Endothelial cell of umbilical vein (primary cell): ENCODE results near the gene MAP3K14. TPM values are rescaled to one million over a fixed set of nuclear protein-coding genes. Genes with fewer than 3 reads are reported as not detected.

Experiments
- BruUV-seq: library from RNA; stranded (reverse); fragments of 400-500 nt; replicated peaks from 2 replicates; lab custom pipeline; 2021; lab: Mats Ljungman, UMichigan
- CTCF ChIA-PET: fragments of 300-600, 350-600 bp; sonication (Branson Sonifier 250); formaldehyde crosslinking; loops from one replicate; lab custom pipeline; 2021; ENCODE audit warnings: antibody characterized with exemption, inconsistent platforms; lab: Charles Lee
- POLR2A ChIA-PET: fragments of 300-600, 350-600 bp; sonication (Branson Sonifier 250); formaldehyde crosslinking; loops from one replicate; lab custom pipeline; 2021; ENCODE audit warnings: antibody characterized with exemption, inconsistent platforms; lab: Charles Lee
- DNase-seq: peaks from one replicate; pipeline ENCODE4 v3.0.0-alpha.2; 2011; ENCODE audit warnings: low read depth, low spot score
- FAIRE-seq: peaks from 2 replicates; lab custom pipeline; 2011; peaks lifted over from hg19 to GRCh38; lab: Jason Lieb, UNC
- H2AFZ ChIP-seq: 2 replicates; pipeline ENCODE4 v1.6.0; 2012; ENCODE audit warnings: low read depth, low read length, control low read depth, inconsistent platforms
- H3K27ac ChIP-seq: 2 replicates; pipeline ENCODE4 v1.5.1; 2011; ENCODE audit warnings: low read depth, mild to moderate bottlenecking, control low read depth, low read length, moderate library complexity; ENCODE audit not compliant: insufficient read depth
- H3K27me3 ChIP-seq, 2 experiments: 2 replicates each; pipeline versions ENCODE4 v1.6.0 to v1.6.1; 2011; ENCODE audit warnings: low read length in 2 of 2, mixed read lengths in 1 of 2; ENCODE audit not compliant: control insufficient read depth in 2 of 2, insufficient read depth in 2 of 2
- H3K36me3 ChIP-seq, 2 experiments: 2 replicates in 1 of 2; 3 replicates in 1 of 2; pipeline ENCODE4 v1.5.1; 2011; ENCODE audit warnings: low read length in 2 of 2, mild to moderate bottlenecking in 1 of 2, moderate library complexity in 1 of 2; ENCODE audit not compliant: control insufficient read depth in 2 of 2, insufficient read depth in 2 of 2; ENCODE audit errors: extremely low read depth in 1 of 2
- H3K4me1 ChIP-seq: 3 replicates; pipeline ENCODE4 v1.5.1; 2011; ENCODE audit warnings: mild to moderate bottlenecking, low read length; ENCODE audit not compliant: control insufficient read depth, insufficient read depth; ENCODE audit errors: extremely low read depth
- H3K4me2 ChIP-seq: 2 replicates; pipeline ENCODE4 v1.6.1; 2011; ENCODE audit warnings: low read length, control low read depth, mixed read lengths; ENCODE audit not compliant: insufficient read depth
- H3K4me3 ChIP-seq, 3 experiments: fragments of 200-600 bp in 1 of 3; sonication (generic), shearing (Covaris generic) in 1 of 3; replicated peaks in 1 of 3; 2 replicates each; pipeline ENCODE4 v1.5.1; 2011 to 2016; ENCODE audit warnings: control low read depth in 3 of 3, low read length in 3 of 3, mild to moderate bottlenecking in 2 of 3, inconsistent platforms in 1 of 3, low read depth in 1 of 3, moderate library complexity in 1 of 3; ENCODE audit not compliant: insufficient read depth in 1 of 3
- H3K79me2 ChIP-seq: 2 replicates; pipeline ENCODE4 v1.6.0; 2012; ENCODE audit warnings: low read length, inconsistent platforms; ENCODE audit not compliant: control insufficient read depth, insufficient read depth
- H3K9ac ChIP-seq: replicated peaks from 2 replicates; pipeline ENCODE3; 2011; ENCODE audit warnings: low read length, control low read depth; ENCODE audit not compliant: insufficient read depth; ENCODE audit errors: extremely low read depth
- H3K9me1 ChIP-seq: replicated peaks from 3 replicates; pipeline ENCODE4 v1.6.0; 2011; ENCODE audit warnings: mild to moderate bottlenecking, low read length; ENCODE audit not compliant: control insufficient read depth, insufficient read depth; ENCODE audit errors: extremely low read depth
- H3K9me3 ChIP-seq: replicated peaks from 2 replicates; pipeline ENCODE4 v1.5.1; 2012; ENCODE audit warnings: low read length, inconsistent platforms; ENCODE audit not compliant: control insufficient read depth, insufficient read depth
- H4K20me1 ChIP-seq: replicated peaks from 2 replicates; pipeline ENCODE3; 2011; ENCODE audit warnings: mild to moderate bottlenecking, low read length; ENCODE audit not compliant: control insufficient read depth, insufficient read depth; ENCODE audit errors: extremely low read depth
- EZH2 ChIP-seq: IDR thresholded peaks from 2 replicates; pipeline ENCODE4 v1.6.1; 2012; ENCODE audit warnings: borderline replicate concordance, low read depth, mild to moderate bottlenecking, moderate library complexity, low read length, inconsistent platforms; ENCODE audit not compliant: severe bottlenecking
- FOS ChIP-seq: IDR thresholded peaks from 2 replicates; pipeline ENCODE4 v1.6.1; 2011; ENCODE audit warnings: mild to moderate bottlenecking, low read length, moderate library complexity, borderline replicate concordance; ENCODE audit not compliant: insufficient read depth
- GATA2 ChIP-seq: IDR thresholded peaks from 2 replicates; pipeline ENCODE4 v1.7.0; 2011; ENCODE audit warnings: low read depth, mild to moderate bottlenecking, moderate library complexity, mixed read lengths, low read length; ENCODE audit not compliant: insufficient read length, insufficient read depth
- JUN ChIP-seq: IDR thresholded peaks from 2 replicates; pipeline ENCODE4 v1.6.1; 2011; ENCODE audit warnings: borderline replicate concordance, low read depth; ENCODE audit not compliant: insufficient read length, insufficient read depth
- MYC ChIP-seq: IDR thresholded peaks from one replicate; pipeline ENCODE4 v1.6.1; 2011; ENCODE audit warnings: mild to moderate bottlenecking, low read depth, low read length
- POLR2A ChIP-seq: IDR thresholded peaks from 2 replicates; pipeline ENCODE4 v1.6.1; 2012; ENCODE audit warnings: low read depth, mild to moderate bottlenecking, control low read depth, low read length
- POLR2AphosphoS5 ChIP-seq: IDR thresholded peaks from 2 replicates; pipeline ENCODE4 v1.6.1; 2012; ENCODE audit warnings: low read depth, mild to moderate bottlenecking, control low read depth, low read length, moderate library complexity; ENCODE audit not compliant: insufficient read depth
- dilution Hi-C: fragments of 300-500 bp; cut with MboI; formaldehyde crosslinking; loops from one replicate; pipeline ENCODE4 v1.15.0; 2019; ENCODE audit warnings: low sequenced_read_pairs; ENCODE audit not compliant: extremely low pct_ligation_motif_present
- intact Hi-C: fragments of 100-400 bp; cut with micrococcal nuclease; formaldehyde crosslinking; loops from one replicate; pipeline ENCODE4 v1.10.0; 2022
- polyA plus RNA-seq, 4 experiments: library from polyadenylated mRNA; depleted of rRNA in 3 of 4; stranded (reverse) in 3 of 4; unstranded in 1 of 4; fragments of >200 nt; gene quantifications; 2 replicates each; pipeline versions ENCODE4 v1.2.1 to v1.2.3, GENCODE V29; 2011 to 2012; ENCODE audit warnings: missing spikeins in 1 of 4
- total RNA-seq: library from RNA; stranded (reverse); gene quantifications from 2 replicates; pipeline ENCODE4 v1.2.3, GENCODE V29; 2021
- TF ChIP-seq, protein P1 (sequence below): IDR thresholded peaks from 2 replicates; pipeline ENCODE4 v1.6.1; 2011; ENCODE audit not compliant: insufficient read depth, insufficient read length
- TF ChIP-seq, protein P2 (sequence below), 2 donors: IDR thresholded peaks; 1 replicate in 1 of 2; 2 replicates in 1 of 2; pipeline ENCODE4 v1.5.1; 2011; ENCODE audit warnings: low read length in 2 of 2, mild to moderate bottlenecking in 2 of 2, moderate library complexity in 2 of 2, control low read depth in 1 of 2, inconsistent platforms in 1 of 2, low read depth in 1 of 2; ENCODE audit not compliant: insufficient read depth in 1 of 2; ENCODE audit errors: extremely low read depth in 1 of 2

MAP3K14 gene
- total and polyA plus RNA-seq, 2 donors (not counting 3 experiments of a cell fraction or from before 2014, with no cell fraction given), result 5.4 to 9.8 TPM

DNA sequence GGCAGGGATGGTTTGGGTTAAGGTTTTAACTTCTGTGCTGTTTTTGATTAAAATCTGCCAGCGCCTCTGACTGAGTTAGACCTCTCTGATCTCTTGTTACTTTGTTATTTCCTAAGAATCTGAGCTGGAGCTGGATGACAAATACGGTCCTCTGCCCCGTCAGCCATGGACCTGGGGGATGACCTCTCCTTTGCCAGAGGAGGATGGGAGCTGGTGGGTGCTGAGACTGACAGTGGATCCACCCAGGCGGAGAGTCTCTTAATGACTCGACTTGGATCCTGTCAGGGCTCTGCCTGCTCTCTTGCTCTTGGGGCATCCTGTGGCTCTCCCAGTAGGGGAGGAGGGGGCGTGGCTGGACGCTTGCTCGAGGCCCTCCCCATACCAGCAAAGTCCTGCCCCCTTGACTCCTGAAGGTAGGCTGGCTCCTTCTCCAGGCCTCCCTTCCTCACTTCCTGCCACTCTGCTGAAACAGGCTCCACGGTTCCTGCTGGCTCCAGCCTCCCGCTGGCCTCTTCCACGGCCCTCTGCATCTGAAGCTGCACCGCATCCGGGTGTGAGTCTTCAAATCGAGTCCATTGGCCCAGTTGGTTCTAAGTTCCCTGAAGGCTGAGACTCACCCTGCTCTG lies 24.8 kb upstream of the MAP3K14 start:
- Histone ChIP-seq H3K4me1 (peaks cover 32% of the 10 kb centered on the region), H3K9me1 (no peaks in the 10 kb centered on the region), H3K9me3 (no peaks in the 10 kb centered on the region), H3K27me3 (no peaks in the 10 kb centered on the region), H3K27ac (peak overlapping the region; percentile 58), H3K36me3 (no peaks in the 10 kb centered on the region), H3K4me2 (peak overlapping the region; percentile 58), H4K20me1 (no peaks in the 10 kb centered on the region), H3K79me2 (no peaks in the 10 kb centered on the region), H2AFZ (peak overlapping the region; percentile 38), H3K9ac (peak overlapping the region; percentile 37), H3K4me3 (no peak overlapping the region)
- TF ChIP-seq FOS (peak; percentile 30), POLR2AphosphoS5 (peak; percentile 63), GATA2 (peak; percentile 74), JUN (no peak), MYC (no peak), POLR2A (peak; percentile 86), EZH2 (no peak)
- TF ChIP-seq, protein P1, sequence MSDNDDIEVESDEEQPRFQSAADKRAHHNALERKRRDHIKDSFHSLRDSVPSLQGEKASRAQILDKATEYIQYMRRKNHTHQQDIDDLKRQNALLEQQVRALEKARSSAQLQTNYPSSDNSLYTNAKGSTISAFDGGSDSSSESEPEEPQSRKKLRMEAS, result no peak
- TF ChIP-seq, protein P2, sequence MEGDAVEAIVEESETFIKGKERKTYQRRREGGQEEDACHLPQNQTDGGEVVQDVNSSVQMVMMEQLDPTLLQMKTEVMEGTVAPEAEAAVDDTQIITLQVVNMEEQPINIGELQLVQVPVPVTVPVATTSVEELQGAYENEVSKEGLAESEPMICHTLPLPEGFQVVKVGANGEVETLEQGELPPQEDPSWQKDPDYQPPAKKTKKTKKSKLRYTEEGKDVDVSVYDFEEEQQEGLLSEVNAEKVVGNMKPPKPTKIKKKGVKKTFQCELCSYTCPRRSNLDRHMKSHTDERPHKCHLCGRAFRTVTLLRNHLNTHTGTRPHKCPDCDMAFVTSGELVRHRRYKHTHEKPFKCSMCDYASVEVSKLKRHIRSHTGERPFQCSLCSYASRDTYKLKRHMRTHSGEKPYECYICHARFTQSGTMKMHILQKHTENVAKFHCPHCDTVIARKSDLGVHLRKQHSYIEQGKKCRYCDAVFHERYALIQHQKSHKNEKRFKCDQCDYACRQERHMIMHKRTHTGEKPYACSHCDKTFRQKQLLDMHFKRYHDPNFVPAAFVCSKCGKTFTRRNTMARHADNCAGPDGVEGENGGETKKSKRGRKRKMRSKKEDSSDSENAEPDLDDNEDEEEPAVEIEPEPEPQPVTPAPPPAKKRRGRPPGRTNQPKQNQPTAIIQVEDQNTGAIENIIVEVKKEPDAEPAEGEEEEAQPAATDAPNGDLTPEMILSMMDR (IDR thresholded peaks at IDR 0.05; ENCODE audit: extremely low read depth in 1 of 2, insufficient read depth in 1 of 2, low read depth in 1 of 2, low read length in 2 of 2), result no peak
- ChIA-PET POLR2A (interaction anchor here (1.0 kb wide), 1 partner anchor 25 kb away, joined by 4 read pairs; the partner anchor contains the start of gene MAP3K14), CTCF (interaction anchor here (0.8 to 1.6 kb wide), 7 partner anchors 8 to 206 kb away, joined by 3 to 10 read pairs (median 3); partner anchors contain the start of genes ACBD4 and MAP3K14)
- intact Hi-C loops, result loop anchor here (1.0 to 2.0 kb wide), 2 partner anchors 24 to 29 kb away; partner anchors contain the start of gene MAP3K14
- BruUV-seq, result TSS peak; percentile 32
- DNase-seq (peak; percentile 82), FAIRE-seq (peak; percentile 98)
- dilution Hi-C loops, result no loop called here
